HCT116 (cell line): ENCODE data around the gene MCF2L. TPM values are rescaled to one million over a fixed set of nuclear protein-coding genes. Genes with fewer than 3 reads are reported as not detected.

Experiments
- ATAC-seq: fragments of 200-7000 bp; cut with Tn5 transposase; 2 replicates; pipeline ENCODE4 v1.9.1; 2020; ENCODE audit warnings: mild to moderate bottlenecking, moderate library complexity
- BruUV-seq: library from RNA; stranded (reverse); fragments of 400-500 nt; replicated peaks from 2 replicates; lab custom pipeline; 2021; lab: Mats Ljungman, UMichigan
- CTCF ChIA-PET: fragments of 300-600 bp; sonication (Branson Sonifier 250); formaldehyde crosslinking; loops from one replicate; lab custom pipeline; 2021; ENCODE audit warnings: antibody characterized with exemption; lab: Charles Lee
- POLR2A ChIA-PET: fragments of 300-600, 350-600 bp; sonication (Branson Sonifier 250); formaldehyde crosslinking; loops from one replicate; lab custom pipeline; 2021; ENCODE audit warnings: antibody characterized with exemption; lab: Charles Lee
- RAD21 ChIA-PET, 2 experiments: fragments of 300-600 bp; sonication (Branson Sonifier 250); formaldehyde crosslinking; loops; one replicate each; lab custom pipeline; 2023; ENCODE audit warnings: low total read pairs in 2 of 2; ENCODE audit not compliant: uncharacterized antibody in 2 of 2, unreplicated experiment in 2 of 2, low non-redundant PET in 1 of 2; lab: Charles Lee
- DNase-seq: peaks from one replicate; pipeline ENCODE4 v3.0.0-alpha.2; 2010; ENCODE audit warnings: low read depth, low spot score
- H2AFZ ChIP-seq: fragments of 200-600 bp; shearing (Covaris generic), sonication (generic); 2 replicates; pipeline ENCODE4 v1.6.1; 2017; ENCODE audit warnings: low read depth, mixed run types, mixed read lengths, antibody characterized with exemption, low read length; ENCODE audit not compliant: poor library complexity, severe bottlenecking
- H3K27ac ChIP-seq: 2 replicates; pipeline ENCODE4 v1.5.1; 2012; ENCODE audit warnings: low read depth, low read length
- H3K27me3 ChIP-seq: fragments of 200-600 bp; sonication (generic); 2 replicates; pipeline ENCODE4 v1.6.1; 2016; ENCODE audit warnings: mixed run types, low read length, mixed read lengths; ENCODE audit not compliant: insufficient read depth
- H3K36me3 ChIP-seq, 2 experiments: fragments of 200-500 bp in 1 of 2; fragments of 200-600 bp in 1 of 2; sonication (Bioruptor generic) in 1 of 2; sonication (generic) in 1 of 2; 2 replicates each; pipeline versions ENCODE4 v1.5.1 to v1.6.1; 2014 to 2016; ENCODE audit warnings: low read length in 2 of 2, inconsistent platforms in 1 of 2, mixed read lengths in 1 of 2, mixed run types in 1 of 2; ENCODE audit not compliant: insufficient read depth in 2 of 2, control insufficient read depth in 1 of 2
- H3K4me1 ChIP-seq, 2 experiments: fragments of 200-600 bp in 1 of 2; sonication (generic) in 1 of 2; 2 replicates each; pipeline versions ENCODE4 v1.5.1 to v1.6.1; 2012 to 2017; ENCODE audit warnings: low read length in 2 of 2, inconsistent platforms in 1 of 2, mild to moderate bottlenecking in 1 of 2, mixed read lengths in 1 of 2, mixed run types in 1 of 2, moderate library complexity in 1 of 2; ENCODE audit not compliant: insufficient read depth in 2 of 2, control insufficient read depth in 1 of 2
- H3K4me2 ChIP-seq: fragments of 200-600 bp; sonication (generic); 2 replicates; pipeline ENCODE4 v1.6.1; 2017; ENCODE audit warnings: mixed run types, low read length, mixed read lengths
- H3K4me3 ChIP-seq, 2 experiments: fragments of 200-600 bp in 1 of 2; sonication (generic) in 1 of 2; replicated peaks in 1 of 2; 2 replicates each; pipeline ENCODE4 v1.5.1; 2011 to 2016; ENCODE audit warnings: low read length in 2 of 2, control low read depth in 1 of 2, low read depth in 1 of 2, mild to moderate bottlenecking in 1 of 2, mixed read lengths in 1 of 2, mixed run types in 1 of 2
- H3K79me2 ChIP-seq: fragments of 200-600 bp; sonication (generic); 2 replicates; pipeline ENCODE4 v1.6.1; 2017; ENCODE audit warnings: mild to moderate bottlenecking, mixed run types, low read length, moderate library complexity, mixed read lengths; ENCODE audit not compliant: insufficient read depth
- H3K9ac ChIP-seq: fragments of 200-600 bp; sonication (generic); 2 replicates; pipeline ENCODE4 v1.6.1; 2016; ENCODE audit warnings: low read length, mixed read lengths
- H3K9me2 ChIP-seq: fragments of 200-600 bp; sonication (generic), shearing (Covaris generic); 2 replicates; pipeline ENCODE4 v1.6.1; 2017; ENCODE audit warnings: mixed run types, mild to moderate bottlenecking, moderate library complexity; ENCODE audit not compliant: insufficient read depth
- H3K9me3 ChIP-seq, 2 experiments: fragments of 200-500 bp in 1 of 2; fragments of 200-600 bp in 1 of 2; sonication (Bioruptor generic) in 1 of 2; sonication (generic) in 1 of 2; 2 replicates each; pipeline ENCODE4 v1.6.1; 2014 to 2017; ENCODE audit warnings: low read length in 2 of 2, mixed read lengths in 2 of 2, inconsistent platforms in 1 of 2, low read depth in 1 of 2, mild to moderate bottlenecking in 1 of 2, mixed run types in 1 of 2, moderate library complexity in 1 of 2; ENCODE audit not compliant: control insufficient read depth in 1 of 2, insufficient read depth in 1 of 2
- H4K20me1 ChIP-seq: fragments of 200-600 bp; sonication (generic), shearing (Covaris generic); 2 replicates; pipeline ENCODE4 v1.6.1; 2017; ENCODE audit warnings: mixed run types, mild to moderate bottlenecking, moderate library complexity; ENCODE audit not compliant: insufficient read depth
- EGR1 ChIP-seq: IDR thresholded peaks from 2 replicates; pipeline ENCODE4 v1.6.1; 2012; ENCODE audit warnings: low read depth
- ELF1 ChIP-seq: IDR thresholded peaks from 2 replicates; pipeline ENCODE4 v1.6.1; 2012; ENCODE audit warnings: low read depth, borderline replicate concordance
- EZH2 ChIP-seq: fragments of 200-600 bp; sonication (generic); IDR thresholded peaks from 2 replicates; pipeline ENCODE4 v1.6.1; 2017; ENCODE audit warnings: antibody characterized with exemption, mixed run types
- SP1 ChIP-seq: IDR thresholded peaks from 2 replicates; pipeline ENCODE4 v1.6.1; 2012; ENCODE audit warnings: low read depth
- SRF ChIP-seq: IDR thresholded peaks from 2 replicates; pipeline ENCODE4 v1.6.1; 2012; ENCODE audit warnings: low read depth
- TCF7L2 ChIP-seq: IDR thresholded peaks from 2 replicates; pipeline ENCODE4 v1.7.0; 2011; ENCODE audit warnings: borderline replicate concordance, inconsistent platforms; ENCODE audit not compliant: insufficient read depth, insufficient read length; ENCODE audit errors: extremely low read depth
- YY1 ChIP-seq: IDR thresholded peaks from 2 replicates; pipeline ENCODE4 v1.6.1; 2011; ENCODE audit warnings: low read length, low read depth, moderate library complexity, mild to moderate bottlenecking; ENCODE audit not compliant: insufficient replicate concordance; ENCODE audit errors: extremely low read depth
- ZFX ChIP-seq: fragments of 450-650 bp; IDR thresholded peaks from 2 replicates; pipeline ENCODE4 v1.6.1; 2017
- ZNF274 ChIP-seq: fragments of 200-500 bp; sonication (Bioruptor generic); IDR thresholded peaks from 2 replicates; pipeline ENCODE4 v1.6.1; 2014; ENCODE audit warnings: mild to moderate bottlenecking, low read depth, low read length, inconsistent platforms
- intact Hi-C: fragments of 100-400 bp; cut with micrococcal nuclease; formaldehyde crosslinking; loops from 2 replicates; pipeline ENCODE4 v1.10.0; 2022
- total RNA-seq: library from RNA; stranded (reverse); gene quantifications from one replicate; pipeline ENCODE4 v1.2.1, GENCODE V29; 2021; ENCODE audit not compliant: unreplicated experiment
- TF ChIP-seq, protein P1 (sequence below): IDR thresholded peaks from 2 replicates; pipeline ENCODE4 v1.6.1; 2011; ENCODE audit warnings: mild to moderate bottlenecking, low read length, moderate library complexity; ENCODE audit not compliant: insufficient replicate concordance; ENCODE audit errors: extremely low read depth
- TF ChIP-seq, protein P2 (sequence below), 3 experiments: fragments of 200-600 bp in 1 of 3; sonication (generic) in 1 of 3; IDR thresholded peaks in 2 of 3; conservative IDR thresholded peaks in 1 of 3; 2 replicates each; pipeline ENCODE4 v1.5.1; 2012 to 2017; ENCODE audit warnings: low read depth in 2 of 3, low read length in 2 of 3, antibody characterized with exemption in 1 of 3, borderline replicate concordance in 1 of 3, control low read depth in 1 of 3, mild to moderate bottlenecking in 1 of 3, mixed read lengths in 1 of 3, mixed run types in 1 of 3, moderate library complexity in 1 of 3; ENCODE audit not compliant: insufficient read depth in 1 of 3

The MCF2L gene
- total RNA-seq, 1 experiment from 2014 or later, result 19.3 TPM

DNA sequence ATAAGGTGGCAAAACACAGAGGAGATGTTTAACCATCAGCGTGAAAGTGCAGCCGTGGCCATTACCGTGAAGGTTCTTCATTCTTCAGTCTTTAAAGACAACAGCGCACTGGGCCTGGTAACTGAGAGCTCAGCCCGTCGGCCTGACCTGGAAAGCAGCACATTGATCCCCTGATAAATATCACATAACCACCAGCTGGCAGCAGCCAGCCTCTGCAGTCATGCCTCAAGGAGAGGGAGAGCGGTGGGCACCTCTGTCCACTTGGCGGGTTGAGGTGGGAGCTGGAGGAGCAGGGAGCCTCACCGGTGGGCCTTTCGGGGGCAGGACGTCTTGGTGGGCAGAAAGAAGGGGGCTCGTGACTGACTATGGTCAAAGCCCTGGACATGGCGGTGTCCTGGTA is 58.1 kb downstream of the MCF2L start (continued):
- TF ChIP-seq, protein P1, sequence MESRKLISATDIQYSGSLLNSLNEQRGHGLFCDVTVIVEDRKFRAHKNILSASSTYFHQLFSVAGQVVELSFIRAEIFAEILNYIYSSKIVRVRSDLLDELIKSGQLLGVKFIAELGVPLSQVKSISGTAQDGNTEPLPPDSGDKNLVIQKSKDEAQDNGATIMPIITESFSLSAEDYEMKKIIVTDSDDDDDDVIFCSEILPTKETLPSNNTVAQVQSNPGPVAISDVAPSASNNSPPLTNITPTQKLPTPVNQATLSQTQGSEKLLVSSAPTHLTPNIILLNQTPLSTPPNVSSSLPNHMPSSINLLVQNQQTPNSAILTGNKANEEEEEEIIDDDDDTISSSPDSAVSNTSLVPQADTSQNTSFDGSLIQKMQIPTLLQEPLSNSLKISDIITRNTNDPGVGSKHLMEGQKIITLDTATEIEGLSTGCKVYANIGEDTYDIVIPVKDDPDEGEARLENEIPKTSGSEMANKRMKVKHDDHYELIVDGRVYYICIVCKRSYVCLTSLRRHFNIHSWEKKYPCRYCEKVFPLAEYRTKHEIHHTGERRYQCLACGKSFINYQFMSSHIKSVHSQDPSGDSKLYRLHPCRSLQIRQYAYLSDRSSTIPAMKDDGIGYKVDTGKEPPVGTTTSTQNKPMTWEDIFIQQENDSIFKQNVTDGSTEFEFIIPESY, result no peak
- no peak for TF ChIP-seq YY1
- TF ChIP-seq ELF1, result no peak
- TF ChIP-seq TCF7L2, result no peak
- TF ChIP-seq SP1, result no peak
- TF ChIP-seq ZFX, result no peak
- TF ChIP-seq ZNF274, result no peak

GRCh38 chr13:113027566-113027965 is 58.6 kb downstream of the MCF2L start:
- no peaks in the 10 kb centered on the region for H4K20me1 ChIP-seq
- H3K79me2 ChIP-seq, result no peaks in the 10 kb centered on the region
- no peak overlapping the region for H3K4me2 ChIP-seq
- no peak overlapping the region for H3K4me3 ChIP-seq
- ATAC-seq (no peak), DNase-seq (no peak)
- RAD21 ChIA-PET, result no interaction called here
- POLR2A ChIA-PET, result no interaction called here
- H3K9me2 ChIP-seq, result no peaks in the 10 kb centered on the region
- no peak overlapping the region for H3K9ac ChIP-seq
- H3K4me1 ChIP-seq, result peaks cover 5 to 14% of the 10 kb centered on the region in 2 experiments
- H2AFZ ChIP-seq, result no peak overlapping the region
- H3K27ac ChIP-seq, result no peak overlapping the region
- no peaks in the 10 kb centered on the region for H3K9me3 ChIP-seq
- intact Hi-C loops, result no loop called here
- no peaks in the 10 kb centered on the region for H3K27me3 ChIP-seq
- no peaks in the 10 kb centered on the region for H3K36me3 ChIP-seq
- TF ChIP-seq SRF (no peak), EZH2 (no peak), EGR1 (no peak), SP1 (no peak), ELF1 (no peak), ZNF274 (no peak)
- TF ChIP-seq, protein P2, sequence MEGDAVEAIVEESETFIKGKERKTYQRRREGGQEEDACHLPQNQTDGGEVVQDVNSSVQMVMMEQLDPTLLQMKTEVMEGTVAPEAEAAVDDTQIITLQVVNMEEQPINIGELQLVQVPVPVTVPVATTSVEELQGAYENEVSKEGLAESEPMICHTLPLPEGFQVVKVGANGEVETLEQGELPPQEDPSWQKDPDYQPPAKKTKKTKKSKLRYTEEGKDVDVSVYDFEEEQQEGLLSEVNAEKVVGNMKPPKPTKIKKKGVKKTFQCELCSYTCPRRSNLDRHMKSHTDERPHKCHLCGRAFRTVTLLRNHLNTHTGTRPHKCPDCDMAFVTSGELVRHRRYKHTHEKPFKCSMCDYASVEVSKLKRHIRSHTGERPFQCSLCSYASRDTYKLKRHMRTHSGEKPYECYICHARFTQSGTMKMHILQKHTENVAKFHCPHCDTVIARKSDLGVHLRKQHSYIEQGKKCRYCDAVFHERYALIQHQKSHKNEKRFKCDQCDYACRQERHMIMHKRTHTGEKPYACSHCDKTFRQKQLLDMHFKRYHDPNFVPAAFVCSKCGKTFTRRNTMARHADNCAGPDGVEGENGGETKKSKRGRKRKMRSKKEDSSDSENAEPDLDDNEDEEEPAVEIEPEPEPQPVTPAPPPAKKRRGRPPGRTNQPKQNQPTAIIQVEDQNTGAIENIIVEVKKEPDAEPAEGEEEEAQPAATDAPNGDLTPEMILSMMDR (IDR thresholded peaks at IDR 0.05 in 2 of 3, conservative IDR thresholded peaks at IDR 0.05 in 1 of 3; ENCODE audit: borderline replicate concordance in 1 of 3, insufficient read depth in 1 of 3, low read depth in 2 of 3, low read length in 2 of 3), result no peak
- CTCF ChIA-PET, result interaction anchor here (1.3 kb wide), 1 partner anchor 85 kb away, joined by 3 read pairs; no protein-coding TSS in a partner anchor
- no TSS peak for BruUV-seq
